Gastroesophageal sphincter (tissue), 3 donors: ENCODE data around the gene GGCX.

Experiments used
- CTCF ChIP-seq, 4 experiments: fragments of 200-600 bp in 2 of 4; fragments of 450-650 bp in 2 of 4; sonication (generic) in 1 of 4; IDR thresholded peaks; one replicate each; pipeline ENCODE4 v1.5.1; 2017 to 2019; ENCODE audit warnings: antibody characterized with exemption in 4 of 4, mild to moderate bottlenecking in 2 of 4, moderate library complexity in 2 of 4
- EP300 ChIP-seq: sonication (generic); formaldehyde crosslinking; IDR thresholded peaks from one replicate; pipeline ENCODE4 v1.6.1; 2017; ENCODE audit warnings: antibody characterized with exemption, mild to moderate bottlenecking
- POLR2A ChIP-seq, 2 donors: fragments of 450-650 bp; IDR thresholded peaks; one replicate each; pipeline ENCODE4 v1.6.1; 2017; ENCODE audit warnings: antibody characterized with exemption in 2 of 2, mild to moderate bottlenecking in 2 of 2, moderate library complexity in 1 of 2
- POLR2AphosphoS5 ChIP-seq: sonication (generic); formaldehyde crosslinking; IDR thresholded peaks from one replicate; pipeline ENCODE4 v1.6.1; 2017; ENCODE audit warnings: antibody characterized with exemption

- no peak for TF ChIP-seq CTCF (IDR thresholded peaks at IDR 0.05)
- no peak for TF ChIP-seq POLR2A (IDR thresholded peaks at IDR 0.05)
- TF ChIP-seq POLR2AphosphoS5 = no peak
- TF ChIP-seq EP300 = no peak
These were observed 14.0 kb downstream of the GGCX start for GRCh38 chr2:85547089-85547858.
